Adipocyte (in vitro differentiated cells): ENCODE measurements around the gene APOLD1.
"Not testable (repeated sequence)": the region's sequence is repeated elsewhere in the genome, so short reads cannot be mapped to it uniquely, and the experiment has no call there.

Experiments
- DNase-seq: peaks from one replicate; pipeline ENCODE4 v3.0.0-alpha.2; 2015; ENCODE audit warnings: low read depth
- H3K27me3 ChIP-seq: replicated peaks from 2 replicates; pipeline ENCODE4 v1.7.0; 2013; ENCODE audit warnings: mild to moderate bottlenecking, low read length, moderate library complexity; ENCODE audit not compliant: control insufficient read depth, insufficient read depth
- H3K36me3 ChIP-seq: 2 replicates; pipeline ENCODE4 v1.7.0; 2013; ENCODE audit warnings: low read length, mild to moderate bottlenecking, moderate library complexity; ENCODE audit not compliant: control insufficient read depth, insufficient read depth, severe bottlenecking
- H3K4me1 ChIP-seq: 2 replicates; pipeline ENCODE4 v1.7.0; 2013; ENCODE audit warnings: mild to moderate bottlenecking, low read length, moderate library complexity; ENCODE audit not compliant: control insufficient read depth, insufficient read depth
- H3K4me3 ChIP-seq: 2 replicates; pipeline ENCODE4 v1.7.0; 2013; ENCODE audit warnings: mild to moderate bottlenecking, low read length, moderate library complexity
- H3K9ac ChIP-seq: 2 replicates; pipeline ENCODE4 v1.7.0; 2013; ENCODE audit warnings: mild to moderate bottlenecking, low read length, moderate library complexity
- H3K9me3 ChIP-seq: 2 replicates; pipeline ENCODE4 v1.7.0; 2013; ENCODE audit warnings: mild to moderate bottlenecking, low read length, moderate library complexity; ENCODE audit not compliant: control insufficient read depth

The APOLD1 gene

GRCh38 chr12:12799163-12799920 lies 13.9 kb downstream of the APOLD1 start:
- no peak for DNase-seq
- H3K4me3 ChIP-seq, result no peak overlapping the region
- no peaks in the 10 kb centered on the region for H3K27me3 ChIP-seq
- peaks cover 13% of the 10 kb centered on the region for H3K4me1 ChIP-seq
- no peaks in the 10 kb centered on the region for H3K36me3 ChIP-seq
- no peaks in the 10 kb centered on the region for H3K9me3 ChIP-seq
- no peak overlapping the region for H3K9ac ChIP-seq

GRCh38 chr12:12800406-12801180 lies 15.1 kb downstream of the APOLD1 start:
- H3K36me3 ChIP-seq, result no peaks in the 10 kb centered on the region
- no peak for DNase-seq
- no peaks in the 10 kb centered on the region for H3K27me3 ChIP-seq
- no peak overlapping the region for H3K4me3 ChIP-seq
- peaks cover 14% of the 10 kb centered on the region for H3K4me1 ChIP-seq
- H3K9me3 ChIP-seq, result no peaks in the 10 kb centered on the region
- H3K9ac ChIP-seq, result no peak overlapping the region

- DNase-seq, H3K4me3 ChIP-seq, H3K27me3 ChIP-seq, H3K36me3 ChIP-seq, H3K9ac ChIP-seq, H3K9me3 ChIP-seq: not testable (repeated sequence)
- peaks cover 14% of the 10 kb centered on the region for H3K4me1 ChIP-seq
Measured at GRCh38 chr12:12801656-12802055, 16.2 kb downstream of the APOLD1 start.

- H3K27me3 ChIP-seq, result no peaks in the 10 kb centered on the region
- no peaks in the 10 kb centered on the region for H3K9me3 ChIP-seq
- peaks cover 16% of the 10 kb centered on the region for H3K4me1 ChIP-seq
- H3K4me3 ChIP-seq, result no peak overlapping the region
- H3K36me3 ChIP-seq, result no peaks in the 10 kb centered on the region
- no peak overlapping the region for H3K9ac ChIP-seq
- peak; percentile 73 for DNase-seq
Measured at GRCh38 chr12:12803186-12803585, 17.7 kb downstream of the APOLD1 start.

GRCh38 chr12:12804011-12804410 lies 18.6 kb downstream of the APOLD1 start:
- H3K36me3 ChIP-seq, result no peaks in the 10 kb centered on the region
- DNase-seq, result no peak
- no peaks in the 10 kb centered on the region for H3K27me3 ChIP-seq
- no peak overlapping the region for H3K4me3 ChIP-seq
- H3K9me3 ChIP-seq, result no peaks in the 10 kb centered on the region
- peaks cover 21% of the 10 kb centered on the region for H3K4me1 ChIP-seq
- no peak overlapping the region for H3K9ac ChIP-seq

GRCh38 chr12:12804432-12804886 lies 19.0 kb downstream of the APOLD1 start:
- Histone ChIP-seq H3K4me3 (no peak overlapping the region), H3K36me3 (no peaks in the 10 kb centered on the region), H3K4me1 (peaks cover 21% of the 10 kb centered on the region), H3K9ac (no peak overlapping the region), H3K9me3 (no peaks in the 10 kb centered on the region), H3K27me3 (no peaks in the 10 kb centered on the region)
- DNase-seq, result peak; percentile 48

- Histone ChIP-seq H3K27me3 (no peaks in the 10 kb centered on the region), H3K36me3 (no peaks in the 10 kb centered on the region), H3K9me3 (no peaks in the 10 kb centered on the region), H3K9ac (no peak overlapping the region), H3K4me1 (peaks cover 21% of the 10 kb centered on the region), H3K4me3 (no peak overlapping the region)
- DNase-seq, result no peak
Measured at GRCh38 chr12:12806784-12807516, 21.5 kb downstream of the APOLD1 start.

- not testable (repeated sequence) for H3K9me3 ChIP-seq, DNase-seq, H3K27me3 ChIP-seq, H3K4me3 ChIP-seq, H3K9ac ChIP-seq, H3K36me3 ChIP-seq
- peaks cover 21% of the 10 kb centered on the region for H3K4me1 ChIP-seq
Measured at GRCh38 chr12:12807517-12807903, 22.1 kb downstream of the APOLD1 start.

GRCh38 chr12:12807970-12808702 lies 22.7 kb downstream of the APOLD1 start:
- Histone ChIP-seq H3K36me3 (no peaks in the 10 kb centered on the region), H3K27me3 (no peaks in the 10 kb centered on the region), H3K4me1 (peaks cover 19% of the 10 kb centered on the region), H3K9me3 (no peaks in the 10 kb centered on the region), H3K9ac (peak overlapping the region; percentile 21), H3K4me3 (peak overlapping the region; percentile 39)
- DNase-seq, result peak; percentile 42

GRCh38 chr12:12810553-12811021 lies 25.1 kb downstream of the APOLD1 start:
- no peaks in the 10 kb centered on the region for H3K9me3 ChIP-seq
- peaks cover 16% of the 10 kb centered on the region for H3K4me1 ChIP-seq
- H3K36me3 ChIP-seq, result no peaks in the 10 kb centered on the region
- DNase-seq, result no peak
- H3K27me3 ChIP-seq, result no peaks in the 10 kb centered on the region
- no peak overlapping the region for H3K4me3 ChIP-seq
- H3K9ac ChIP-seq, result no peak overlapping the region
